GM19035 (cell line): ENCODE results near the gene METTL8.
"Not testable (repeated sequence)": the region's sequence is repeated elsewhere in the genome, so short reads cannot be mapped to it uniquely, and the experiment has no call there.

Source experiments
- ATAC-seq: cut with Tn5 transposase; IDR thresholded peaks from one replicate; pipeline ENCODE4 v1.9.1; 2021; ENCODE audit not compliant: unreplicated experiment

METTL8 gene

DNA sequence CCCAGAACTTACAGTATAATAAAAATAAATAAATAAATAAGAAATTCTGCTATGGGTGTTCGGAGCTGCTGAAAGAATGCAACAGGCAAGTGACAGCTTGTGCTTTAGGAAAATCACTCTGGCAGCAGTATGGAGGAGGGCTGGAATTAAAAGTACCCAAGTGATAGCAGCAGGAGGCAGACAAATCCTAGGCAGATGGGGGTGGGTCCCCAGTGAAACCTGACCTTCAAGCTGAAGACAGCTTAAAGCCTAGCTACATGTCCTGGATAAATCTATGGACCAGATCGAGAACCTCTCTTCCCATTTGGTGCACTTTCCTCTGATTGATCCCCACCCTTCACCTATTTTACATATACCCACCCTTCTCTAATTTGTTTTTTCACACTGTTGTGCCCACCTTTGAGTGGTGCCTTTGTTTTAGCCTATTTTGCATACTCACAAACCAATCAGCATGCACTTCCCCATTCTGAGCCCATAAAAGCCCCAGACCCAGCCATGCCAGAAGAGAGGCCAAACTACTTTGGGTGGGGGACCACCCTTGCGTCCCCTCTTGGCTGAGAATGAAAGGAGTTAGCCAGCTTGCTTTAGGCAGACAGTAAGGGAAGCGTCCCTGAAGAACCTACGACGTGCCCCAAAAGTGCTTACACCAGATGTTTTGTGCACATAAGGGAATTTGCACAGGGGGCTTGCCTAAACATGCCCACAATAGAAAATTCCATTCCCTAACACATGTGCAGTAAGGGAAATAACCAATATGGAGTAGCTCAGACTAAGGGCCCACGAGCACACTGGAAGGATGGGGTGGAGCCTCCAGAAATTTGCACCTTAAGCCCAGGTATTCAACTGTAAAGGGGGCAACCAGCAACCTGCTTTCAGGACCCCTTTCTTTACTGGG lies 3.0 kb downstream of the METTL8 start:
- no peak for ATAC-seq

GRCh38 chr2:171422710-171423495 lies 10.9 kb downstream of the METTL8 start:
- not testable (repeated sequence) for ATAC-seq

DNA sequence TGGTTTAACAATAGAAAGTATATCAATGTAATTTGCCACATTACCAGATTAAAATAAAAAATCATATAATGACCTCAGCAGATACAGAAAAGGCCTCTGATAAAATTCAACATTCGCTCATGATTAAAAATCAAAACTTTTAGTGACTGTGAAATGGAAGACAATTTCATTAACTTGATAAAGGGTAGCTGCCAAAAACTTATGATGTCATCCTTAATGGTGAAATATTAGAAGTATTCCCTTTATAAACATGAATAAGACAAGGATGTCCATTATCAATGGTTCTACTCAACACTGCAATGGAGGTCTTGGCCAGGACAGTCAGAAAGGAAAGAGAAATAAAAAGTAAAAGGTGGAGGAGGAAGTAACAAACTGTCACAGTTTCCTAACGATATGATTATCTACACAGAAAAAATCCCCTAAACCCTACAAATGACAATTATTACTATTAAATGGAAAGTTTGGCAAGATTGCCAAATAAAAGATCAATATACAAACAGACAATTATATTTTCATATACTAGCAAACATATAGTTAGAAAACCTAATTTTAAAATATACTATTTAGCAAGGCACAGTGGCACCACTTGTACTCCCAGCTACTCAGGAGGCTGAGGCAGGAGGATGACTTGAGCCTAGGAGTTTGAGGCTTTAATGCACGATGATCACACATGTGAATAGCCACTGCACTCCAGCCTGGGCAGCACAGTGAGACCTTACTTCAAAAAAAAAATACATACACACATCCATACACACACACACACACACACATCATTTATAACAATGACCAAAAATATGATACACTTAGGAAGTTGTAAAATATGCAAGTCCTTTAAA lies 12.8 kb downstream of the METTL8 start:
- ATAC-seq, result no peak

GRCh38 chr2:171419333-171419732 lies 14.5 kb downstream of the METTL8 start:
- no peak for ATAC-seq

DNA sequence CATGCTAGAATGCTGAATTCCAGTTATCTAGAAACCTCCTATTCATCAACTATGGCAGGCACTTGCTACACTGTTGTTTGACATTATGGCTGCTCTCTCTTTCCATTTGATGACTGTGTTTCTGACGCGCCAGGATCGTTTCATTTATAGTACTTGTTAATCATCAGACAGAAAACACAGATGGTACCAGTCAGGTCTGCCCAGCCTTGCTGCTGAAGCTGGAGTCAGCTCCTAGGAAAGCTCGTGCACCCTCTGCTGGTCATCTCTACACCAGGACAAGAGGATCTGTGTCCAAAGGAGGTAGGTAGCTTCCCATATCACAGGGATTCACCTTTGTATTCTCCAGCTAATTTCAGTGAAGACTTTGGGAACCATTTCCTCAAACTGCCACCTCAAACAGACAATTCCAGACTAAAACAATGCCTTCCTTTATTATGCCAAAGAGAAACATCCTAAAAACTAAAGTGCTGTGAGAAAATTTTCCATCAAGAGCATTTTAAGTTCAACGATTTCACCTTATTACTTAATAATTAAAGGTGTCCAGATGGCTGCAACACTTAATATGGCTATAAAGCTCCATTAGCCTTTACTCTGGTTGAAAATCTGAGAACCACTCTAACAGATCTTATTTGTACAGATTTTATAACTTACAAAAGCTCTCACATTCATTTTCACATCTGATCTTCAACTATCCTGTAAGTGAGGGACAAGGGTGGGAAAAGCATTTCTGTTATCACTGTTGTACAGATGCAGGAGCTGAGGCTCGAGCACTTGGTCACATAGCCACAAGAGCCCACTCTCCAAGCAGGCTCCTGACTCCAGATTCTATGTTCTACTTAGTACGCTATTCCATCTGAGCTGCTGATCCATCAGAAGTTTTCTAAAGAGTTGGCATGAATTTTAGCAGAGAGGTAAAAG lies 17.5 kb downstream of the METTL8 start:
- peak; percentile 83 for ATAC-seq

DNA sequence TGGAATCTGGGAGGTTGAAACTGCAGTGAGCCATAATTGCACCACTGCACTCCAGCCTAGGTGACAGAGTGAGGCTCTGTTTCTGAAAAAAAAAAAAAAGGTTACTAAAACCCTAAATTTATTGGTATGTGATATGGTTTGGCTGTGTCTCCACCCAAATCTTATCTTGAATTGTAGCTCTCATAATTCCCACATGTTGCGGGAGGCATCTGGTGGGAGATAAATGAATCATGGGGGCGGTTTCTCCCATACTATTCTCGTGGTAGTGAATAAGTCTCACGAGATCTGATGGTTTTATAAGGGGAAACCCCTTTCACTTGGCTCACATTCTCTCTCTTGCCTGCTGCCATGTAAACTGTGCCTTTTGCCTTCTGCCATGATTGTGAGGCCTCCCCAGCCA lies 19.1 kb downstream of the METTL8 start:
- not testable (repeated sequence) for ATAC-seq

DNA sequence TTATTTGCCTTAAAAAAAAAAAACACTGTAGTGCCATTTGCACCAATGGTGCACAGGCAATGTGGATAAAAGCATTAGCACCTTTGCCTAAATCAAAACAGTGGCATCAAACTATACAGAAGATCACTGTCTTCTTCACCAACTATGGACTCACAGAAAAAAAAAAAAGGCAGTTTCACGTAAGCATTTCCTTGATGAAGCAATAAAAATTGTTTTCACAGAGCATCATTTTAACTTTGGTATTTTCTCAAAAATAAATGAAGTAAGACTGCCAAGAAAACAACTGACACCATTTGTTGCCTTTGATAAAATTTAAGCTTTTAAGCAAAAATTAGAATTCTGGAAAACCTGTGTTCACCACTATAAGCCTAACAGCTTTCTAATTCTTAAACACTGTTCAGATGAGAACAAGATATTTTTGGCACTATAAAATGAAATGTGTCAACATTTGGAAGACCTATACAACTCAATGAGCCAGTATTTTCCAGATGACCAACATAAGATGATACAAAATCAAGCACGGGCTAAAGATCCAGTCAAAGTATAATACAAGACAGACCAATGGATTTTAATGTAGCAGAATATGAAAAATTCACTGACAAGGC lies 21.1 kb downstream of the METTL8 start:
- ATAC-seq, result no peak

- ATAC-seq, result no peak
Observed at GRCh38 chr2:171411791-171412483, 21.9 kb downstream of the METTL8 start.

- no peak for ATAC-seq
Observed at GRCh38 chr2:171411214-171411613, 22.6 kb downstream of the METTL8 start.

- ATAC-seq, result no peak
Observed at GRCh38 chr2:171410624-171411023, 23.2 kb downstream of the METTL8 start.

DNA sequence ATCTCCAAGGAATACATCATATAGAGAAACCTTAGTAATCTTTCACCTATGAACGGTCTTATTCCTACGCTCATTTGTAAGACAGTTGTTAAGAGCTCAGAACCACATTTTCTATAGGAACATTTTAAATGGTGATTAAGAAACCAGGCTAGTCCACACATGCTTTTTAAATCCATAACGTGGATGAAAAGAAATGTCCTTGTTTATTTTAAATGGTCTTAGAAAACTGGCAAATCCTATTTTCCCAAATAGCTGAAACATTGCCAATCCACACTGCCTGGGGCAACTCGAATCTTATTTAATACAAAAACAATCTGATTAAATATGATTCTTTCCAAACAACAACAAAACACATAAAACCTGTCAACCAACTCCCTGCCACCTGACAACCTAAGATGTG lies 23.7 kb downstream of the METTL8 start:
- ATAC-seq, result no peak

DNA sequence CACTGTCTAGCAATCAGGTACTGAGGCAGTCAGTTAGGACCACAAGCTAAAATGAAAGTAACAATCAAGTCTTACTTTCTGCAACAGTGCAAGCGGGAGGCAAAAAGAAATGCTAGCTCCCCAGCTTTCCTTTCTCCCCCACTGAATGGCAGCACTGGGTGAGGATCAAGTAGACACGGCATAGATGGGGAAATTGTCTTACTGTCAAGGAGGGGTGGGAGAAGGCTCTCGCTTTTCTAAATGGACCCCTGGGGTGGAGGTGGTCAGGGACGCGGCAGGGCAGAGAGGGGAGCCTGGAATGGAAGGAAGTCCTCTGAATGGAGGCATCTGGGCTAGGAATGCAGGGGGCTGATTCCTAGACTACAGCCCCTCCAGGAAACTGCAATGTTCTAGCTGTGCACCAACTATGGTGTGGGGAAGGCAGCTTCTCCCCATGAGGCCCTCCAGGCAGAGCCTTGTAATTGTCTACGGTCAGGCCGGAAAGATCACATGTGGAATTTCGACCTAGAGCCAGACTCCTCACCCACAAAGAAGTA lies 24.3 kb downstream of the METTL8 start:
- no peak for ATAC-seq

DNA sequence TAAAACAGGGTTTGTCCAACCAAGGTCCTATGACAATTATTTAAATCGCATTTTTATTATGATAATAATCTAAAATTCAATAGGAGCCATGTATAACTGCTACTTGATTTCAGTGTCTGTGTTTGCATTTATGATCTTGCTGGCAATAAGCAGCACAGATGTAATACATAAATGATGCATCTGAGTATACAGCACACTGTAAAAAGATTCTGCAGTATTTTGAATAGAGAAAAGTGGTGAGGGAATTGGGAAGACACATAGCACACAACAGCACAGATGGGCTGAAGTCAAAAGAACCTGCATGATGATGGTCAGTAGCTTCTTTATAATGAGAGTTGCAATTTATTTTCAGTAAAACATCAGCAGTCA lies 26.1 kb downstream of the METTL8 start:
- ATAC-seq, result no peak

GRCh38 chr2:171407030-171407675 lies 26.6 kb downstream of the METTL8 start:
- ATAC-seq, result peak; percentile 76

- peak; percentile 54 for ATAC-seq
Observed at GRCh38 chr2:171406044-171406443, 27.7 kb downstream of the METTL8 start.

DNA sequence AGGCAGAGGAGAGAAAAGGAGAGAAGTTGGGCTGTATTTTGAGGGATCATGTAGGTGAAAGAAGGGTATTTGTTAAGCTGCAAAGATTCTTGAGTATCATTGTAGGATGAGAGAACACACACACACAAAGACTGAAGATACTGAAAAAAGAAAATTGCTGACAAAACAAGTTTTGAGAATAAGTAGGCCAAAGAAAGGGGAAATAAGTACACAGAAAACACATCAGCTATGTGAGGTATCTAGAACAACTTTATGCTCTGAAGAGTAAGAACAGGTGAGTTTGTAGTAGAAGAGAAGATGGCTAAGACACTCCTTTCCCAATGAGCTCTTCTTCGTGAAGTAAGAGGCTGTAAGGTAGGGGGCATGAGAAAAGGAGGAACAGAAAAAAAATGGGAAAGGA lies 28.2 kb downstream of the METTL8 start:
- ATAC-seq, result no peak

- no peak for ATAC-seq
Observed at GRCh38 chr2:171404719-171405118, 29.1 kb downstream of the METTL8 start.

DNA sequence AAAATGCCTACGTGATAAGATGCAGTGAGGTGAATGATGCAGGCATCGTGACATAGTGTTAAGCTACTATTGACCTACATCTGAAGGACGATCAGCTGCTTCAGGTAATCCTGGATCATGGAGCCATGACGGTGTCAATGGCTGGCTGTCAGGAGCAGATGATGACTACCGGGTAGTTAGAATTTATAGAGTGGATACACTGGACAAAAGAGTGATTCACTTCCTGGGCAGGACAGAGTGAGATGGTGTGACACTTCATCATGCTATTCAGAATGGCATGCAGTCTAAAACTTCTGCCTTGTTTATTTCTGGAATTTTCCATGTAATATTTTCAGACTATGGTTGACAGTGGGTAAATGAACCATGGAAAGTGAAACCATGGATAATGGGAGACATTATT lies 29.5 kb downstream of the METTL8 start:
- no peak for ATAC-seq
